GM19438 (cell line): ENCODE results near the gene POLR3GL.
"Not testable (repeated sequence)": the region's sequence is repeated elsewhere in the genome, so short reads cannot be mapped to it uniquely, and the experiment has no call there.

ENCODE experiments used
- ATAC-seq: cut with Tn5 transposase; IDR thresholded peaks from one replicate; pipeline ENCODE4 v1.9.1; 2021; ENCODE audit warnings: low read depth; ENCODE audit not compliant: unreplicated experiment

POLR3GL gene

GRCh38 chr1:145964328-145965118, at the start of gene POLR3GL, which contains the start of gene ANKRD34A:
Gene POLR3GL, plus strand, starts transcription at chr1:145964690. Its CDS starts 10,176 bp downstream, at chr1:145974866.
Gene ANKRD34A, minus strand, starts transcription at chr1:145964575. Its CDS starts 2,816 bp downstream, at chr1:145961759.
- peak; percentile 82 for ATAC-seq

DNA sequence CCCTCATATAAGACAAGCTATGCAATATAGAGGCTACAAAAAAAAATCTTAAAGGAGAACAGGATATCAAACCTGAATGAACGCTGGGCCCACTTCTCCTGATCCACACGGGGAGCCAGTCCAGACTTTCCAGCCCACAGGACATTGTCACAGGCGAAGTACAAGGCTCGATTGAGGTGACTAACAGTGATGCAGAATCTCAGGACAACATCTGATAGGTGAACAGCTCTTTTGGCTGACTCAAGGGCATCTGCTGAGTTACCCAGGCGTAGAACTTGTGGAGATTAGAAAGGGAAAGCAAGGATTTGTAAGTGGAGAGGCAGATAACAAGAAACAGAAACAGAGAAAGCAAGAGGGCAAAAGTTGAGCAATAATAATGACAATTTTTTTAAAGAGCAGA, 47.7 kb upstream of the POLR3GL start:
- no peak for ATAC-seq

DNA sequence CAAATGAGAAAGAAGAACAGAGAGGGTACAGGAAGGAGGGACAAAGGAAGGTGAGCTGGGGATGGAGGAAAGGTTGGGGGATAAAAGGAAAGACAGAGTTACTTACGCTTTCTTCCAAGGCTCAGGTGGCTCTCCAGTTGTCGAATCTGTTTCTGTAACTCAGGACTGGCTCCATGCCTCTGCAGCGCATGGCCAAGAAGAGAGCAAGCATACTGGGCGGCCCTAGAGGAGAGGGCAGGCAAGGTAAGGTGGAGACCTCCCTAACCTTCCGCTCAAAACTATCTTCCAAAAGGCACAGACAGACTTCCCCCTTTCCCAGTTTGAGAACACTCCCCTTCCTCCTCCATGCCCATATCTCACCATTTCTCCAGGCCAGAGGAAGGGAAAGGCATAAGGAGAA, 46.9 kb upstream of the POLR3GL start:
- no peak for ATAC-seq

- peak; percentile 90 for ATAC-seq
Measured at GRCh38 chr1:145918144-145918991, 46.1 kb upstream of the POLR3GL start, which contains the start of gene PEX11B. Gene PEX11B, minus strand, starts transcription at chr1:145918717. Its CDS starts 29 bp downstream, at chr1:145918688.

DNA sequence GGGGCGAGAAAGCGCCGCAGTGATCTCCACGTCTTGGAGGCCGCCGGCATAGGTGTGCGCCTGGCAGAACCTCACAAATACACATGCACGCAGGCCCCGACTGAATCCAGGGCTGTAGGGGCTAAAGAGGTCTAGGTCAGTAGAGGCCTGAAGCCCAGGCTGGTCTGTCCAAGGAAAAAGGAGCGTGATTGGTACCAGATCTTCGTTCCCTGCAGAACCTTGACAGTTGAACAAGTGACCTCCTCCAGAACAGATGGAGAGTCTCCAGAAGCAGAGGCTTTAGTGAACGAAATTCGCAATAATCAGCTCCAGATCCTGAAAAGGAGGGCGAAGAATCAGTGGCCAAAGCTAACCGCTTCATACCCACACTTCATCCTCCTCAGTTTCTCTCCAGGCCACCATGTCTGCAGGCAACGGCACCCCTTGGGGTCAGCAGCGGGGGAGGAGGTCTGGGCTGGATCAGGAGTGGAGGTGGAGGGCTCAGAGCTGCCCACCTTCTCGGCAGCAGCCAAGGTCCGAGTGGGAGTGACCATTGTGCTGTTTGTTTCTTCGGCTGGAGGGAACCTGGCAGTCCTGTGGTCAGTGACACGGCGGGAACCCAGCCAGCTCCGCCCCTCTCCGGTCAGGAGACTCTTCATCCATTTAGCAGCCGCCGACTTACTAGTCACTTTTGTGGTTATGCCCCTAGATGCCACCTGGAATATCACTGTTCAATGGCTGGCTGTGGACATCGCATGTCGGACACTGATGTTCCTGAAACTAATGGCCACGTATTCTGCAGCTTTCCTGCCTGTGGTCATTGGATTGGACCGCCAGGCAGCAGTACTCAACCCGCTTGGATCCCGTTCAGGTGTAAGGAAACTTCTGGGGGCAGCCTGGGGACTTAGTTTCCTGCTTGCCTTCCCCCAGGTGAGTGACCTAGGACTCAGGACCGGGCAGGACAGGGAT, 45.2 kb upstream of the POLR3GL start:
- ATAC-seq: peak; percentile 14

DNA sequence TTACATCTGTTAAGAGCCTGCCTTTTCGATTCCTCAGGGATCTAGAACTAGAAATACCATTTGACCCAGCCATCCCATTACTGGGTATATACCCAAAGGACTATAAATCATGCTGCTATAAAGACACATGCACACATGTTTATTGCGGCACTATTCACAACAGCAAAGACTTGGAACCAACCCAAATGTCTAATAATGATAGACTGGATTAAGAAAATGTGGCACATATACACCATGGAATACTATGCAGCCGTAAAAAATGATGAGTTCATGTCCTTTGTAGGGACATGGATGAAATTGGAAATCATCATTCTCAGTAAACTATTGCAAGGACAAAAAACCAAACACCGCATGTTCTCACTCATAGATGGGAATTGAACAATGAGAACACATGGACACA, 44.2 kb upstream of the POLR3GL start:
- ATAC-seq: not testable (repeated sequence)

DNA sequence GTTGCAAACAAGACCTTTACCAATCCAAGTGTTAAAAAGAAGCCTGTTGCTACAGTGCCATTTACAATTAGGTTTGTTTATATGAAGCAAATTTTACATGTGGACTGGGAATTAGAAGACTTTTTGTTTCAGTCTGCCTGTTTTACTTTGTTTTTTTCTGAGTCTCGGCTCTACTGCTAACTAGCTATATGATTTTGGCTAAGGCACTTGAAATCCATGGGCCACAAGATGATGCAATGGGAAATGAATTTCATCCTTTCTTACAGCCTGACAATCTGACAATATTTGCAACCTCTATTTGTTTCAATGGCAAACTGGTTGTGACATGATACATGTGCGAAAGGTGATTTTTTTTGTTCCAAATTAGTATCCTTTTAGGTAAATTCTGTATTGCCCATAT, 42.2 kb upstream of the POLR3GL start:
- ATAC-seq: no peak

DNA sequence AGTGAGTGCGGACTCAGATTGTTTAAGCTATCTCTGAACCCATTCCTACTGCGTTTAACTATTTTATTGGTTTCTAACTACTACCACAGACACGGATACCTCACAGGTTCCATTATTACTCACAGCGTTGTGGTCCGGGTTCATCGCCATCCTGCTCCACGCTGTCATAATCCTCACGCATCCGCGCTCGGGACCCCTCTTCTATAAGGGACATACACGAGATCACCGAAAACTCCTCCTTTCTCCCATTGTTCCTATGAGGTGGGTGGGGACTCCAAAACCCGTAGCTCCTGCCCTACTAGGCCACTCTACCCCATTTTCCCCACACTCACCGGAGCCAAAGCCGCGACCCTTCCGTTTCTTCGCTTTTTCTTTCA, 37.8 kb upstream of the POLR3GL start:
- ATAC-seq: peak; percentile 7

DNA sequence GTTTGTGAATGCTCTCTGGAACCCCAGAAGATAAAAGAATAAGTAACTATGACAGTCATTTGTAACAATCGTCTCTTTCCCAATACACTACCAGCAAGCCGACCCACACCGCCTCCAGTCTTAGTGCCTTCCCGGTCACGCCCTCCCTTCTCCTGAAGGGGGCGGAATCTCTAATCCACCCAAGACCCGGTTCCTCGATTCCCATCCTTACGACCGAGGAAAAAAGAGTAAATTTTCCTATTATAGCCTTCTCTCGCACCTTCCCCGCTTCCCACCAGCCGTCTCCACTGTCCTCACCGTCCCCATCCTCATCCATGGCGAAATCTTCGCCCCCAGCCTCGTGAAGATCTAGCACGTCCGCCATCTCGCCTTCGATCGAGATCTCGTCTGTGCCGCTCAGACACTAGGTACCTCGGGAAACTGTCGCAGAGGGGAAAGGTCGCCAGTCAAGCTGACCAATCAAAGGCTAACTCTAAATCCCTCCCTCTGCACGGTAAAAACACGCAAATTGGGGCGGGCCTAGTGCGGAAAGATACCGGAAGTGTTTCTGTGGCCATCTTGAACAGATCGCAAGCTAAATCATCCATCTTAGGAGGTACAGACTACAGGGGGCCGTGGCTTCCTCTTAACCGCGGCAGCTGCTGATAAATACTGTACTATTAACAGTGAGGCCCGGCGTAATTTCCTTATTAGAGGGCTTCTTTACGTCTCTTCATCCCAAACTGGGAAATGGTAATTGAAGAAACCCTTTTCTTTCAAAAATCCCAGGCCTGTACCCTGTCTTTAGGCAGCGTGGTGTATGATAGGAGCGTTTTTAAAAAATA, 37.2 kb upstream of the POLR3GL start, which contains the start of gene RBM8A:
Gene RBM8A, minus strand, starts transcription at position 422 of the 824 bp plus-strand sequence. Its CDS starts 58 bp downstream, at position 364.
- ATAC-seq: peak; percentile 95

DNA sequence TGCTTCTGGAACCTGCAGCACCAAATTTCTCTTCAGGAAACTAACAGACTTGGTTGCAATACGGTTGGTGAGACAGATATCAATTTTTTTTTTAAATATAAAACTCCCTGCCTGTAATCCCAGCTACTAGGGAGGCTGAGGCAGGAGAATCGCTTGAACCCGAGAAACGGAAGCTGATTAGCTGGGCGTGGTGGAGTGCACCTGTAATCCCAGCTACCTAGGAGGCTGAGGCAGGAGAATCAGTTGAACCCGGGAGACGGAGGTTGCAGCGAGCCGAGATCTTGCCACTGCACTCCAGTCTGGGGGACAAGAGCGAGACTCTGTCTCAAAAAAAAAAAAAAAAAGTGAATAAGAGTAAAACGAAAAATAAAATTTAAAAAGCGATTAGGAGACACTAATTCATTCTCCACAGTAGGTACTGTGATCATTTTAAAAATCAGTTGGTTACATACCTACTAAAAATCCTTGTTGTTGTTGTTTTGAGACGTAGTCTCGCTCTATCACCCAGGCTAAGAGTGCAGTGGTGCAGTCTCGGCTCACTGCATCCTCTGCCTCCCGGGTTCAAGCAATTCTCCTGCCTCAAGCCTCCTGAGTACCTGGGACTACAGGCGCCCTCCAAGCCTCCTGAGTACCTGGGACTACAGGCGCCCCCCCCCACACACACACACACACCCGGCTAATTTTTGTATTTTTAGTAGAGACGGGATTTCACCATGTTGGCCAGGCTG, 36.4 kb upstream of the POLR3GL start:
- no peak for ATAC-seq

- ATAC-seq: not testable (repeated sequence)
Measured at GRCh38 chr1:145932522-145933009, 31.9 kb upstream of the POLR3GL start.

DNA sequence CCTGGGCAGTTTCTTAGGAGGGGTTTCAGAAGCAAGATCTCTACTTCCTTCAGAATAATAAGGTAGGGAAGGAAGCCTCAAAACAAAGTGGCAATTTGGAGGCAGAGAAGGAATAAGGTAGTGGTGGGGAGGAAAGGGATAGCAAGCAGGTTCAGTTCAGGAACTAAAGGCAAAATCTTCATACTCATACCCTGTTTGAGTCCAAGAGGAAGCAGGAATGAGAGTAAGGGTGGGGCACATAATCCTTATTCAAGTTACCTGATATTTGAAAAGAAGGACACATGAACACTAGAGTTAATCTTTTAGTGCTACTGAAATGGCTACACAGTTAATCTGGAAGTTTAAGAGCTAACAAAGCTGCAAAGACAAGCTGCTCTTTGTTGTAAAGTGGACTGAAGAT, 28.8 kb upstream of the POLR3GL start:
- no peak for ATAC-seq

GRCh38 chr1:145936247-145936646, 28.2 kb upstream of the POLR3GL start:
- ATAC-seq: no peak

DNA sequence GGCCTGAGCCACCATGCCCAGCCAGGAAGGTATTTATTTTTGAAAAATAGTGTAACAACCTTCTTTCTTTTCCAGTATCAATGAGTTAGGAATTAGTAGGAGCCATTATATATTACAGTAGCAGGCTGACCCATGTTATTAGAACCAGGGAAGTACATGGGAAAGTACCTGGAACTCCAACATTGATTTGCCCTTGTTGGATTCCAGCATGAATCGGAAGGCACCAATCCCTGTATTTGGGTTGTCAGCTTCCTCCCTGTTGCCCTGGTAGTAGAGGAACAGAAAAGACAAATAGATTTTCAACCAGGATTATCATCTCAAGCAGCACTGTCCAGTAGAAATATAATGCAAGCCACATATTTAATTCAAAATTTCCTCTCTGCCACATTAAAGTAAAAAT, 27.1 kb upstream of the POLR3GL start:
- ATAC-seq: no peak

DNA sequence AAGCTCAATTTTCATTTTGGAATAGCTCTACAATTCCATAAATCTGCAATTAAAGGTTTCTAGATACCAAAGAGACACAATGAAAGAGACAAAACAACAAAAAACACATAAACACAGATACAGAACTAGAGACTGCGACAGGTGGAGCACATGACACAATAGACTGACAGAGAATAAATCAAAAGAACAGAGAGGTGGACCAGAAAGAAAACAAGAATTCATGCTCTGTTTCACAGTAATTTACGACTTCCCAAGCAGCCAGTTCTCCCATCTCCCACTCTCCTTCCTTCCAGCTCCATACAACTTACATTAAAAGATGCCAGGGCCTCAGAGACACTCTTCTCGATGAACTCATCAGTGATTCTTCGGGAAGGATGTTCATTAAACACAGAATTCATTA, 22.1 kb upstream of the POLR3GL start:
- ATAC-seq: no peak

- ATAC-seq: no peak
Measured at GRCh38 chr1:145942871-145943270, 21.6 kb upstream of the POLR3GL start.

DNA sequence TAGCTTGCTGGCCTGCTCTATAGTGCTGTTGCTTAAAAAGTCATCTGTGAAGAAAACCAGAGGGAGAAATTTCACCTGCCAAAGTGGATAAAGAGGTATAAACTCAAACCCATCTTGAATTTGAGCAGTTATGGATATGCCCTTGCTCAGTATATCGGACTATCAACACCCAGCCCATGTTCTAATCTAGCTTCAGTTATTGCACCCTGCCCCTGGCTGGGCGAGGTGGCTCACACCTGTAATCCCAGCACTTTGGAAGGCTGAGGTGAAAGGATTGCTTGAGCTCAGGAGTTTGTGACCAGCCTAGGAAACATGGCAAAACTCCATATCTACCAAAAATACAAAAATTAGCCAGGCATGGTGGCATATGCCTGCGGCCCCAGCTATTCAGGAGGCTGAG, 20.0 kb upstream of the POLR3GL start:
- no peak for ATAC-seq

DNA sequence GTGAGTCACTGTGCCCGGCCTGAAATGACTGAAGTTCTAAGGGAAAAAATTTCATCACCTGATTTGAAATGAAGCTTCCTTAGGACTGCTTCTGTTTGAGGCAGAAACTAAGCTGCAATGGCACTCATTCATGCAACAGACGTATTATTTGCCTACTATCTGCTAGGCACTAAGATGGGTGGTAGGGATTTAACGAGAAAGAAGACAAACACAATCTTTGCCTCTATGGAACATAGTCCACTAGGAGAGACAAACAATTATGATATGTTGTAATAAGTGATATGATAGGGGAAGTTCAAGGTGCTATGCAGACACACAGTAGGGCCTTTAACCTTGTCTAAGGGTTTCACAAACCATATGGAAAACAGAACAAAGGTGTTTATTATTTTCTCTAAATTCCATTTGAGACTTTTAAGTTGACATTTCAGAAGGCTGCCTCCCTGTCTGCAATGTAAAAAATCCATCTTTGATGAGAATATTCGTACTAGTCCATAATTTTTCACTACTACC, 18.0 kb upstream of the POLR3GL start:
- no peak for ATAC-seq
